Measurements from ENCODE around the gene CFAP61.
"Not testable (repeated sequence)": the region's sequence is repeated elsewhere in the genome, so short reads cannot be mapped to it uniquely, and the experiment has no call there.

Gene CFAP61

DNA sequence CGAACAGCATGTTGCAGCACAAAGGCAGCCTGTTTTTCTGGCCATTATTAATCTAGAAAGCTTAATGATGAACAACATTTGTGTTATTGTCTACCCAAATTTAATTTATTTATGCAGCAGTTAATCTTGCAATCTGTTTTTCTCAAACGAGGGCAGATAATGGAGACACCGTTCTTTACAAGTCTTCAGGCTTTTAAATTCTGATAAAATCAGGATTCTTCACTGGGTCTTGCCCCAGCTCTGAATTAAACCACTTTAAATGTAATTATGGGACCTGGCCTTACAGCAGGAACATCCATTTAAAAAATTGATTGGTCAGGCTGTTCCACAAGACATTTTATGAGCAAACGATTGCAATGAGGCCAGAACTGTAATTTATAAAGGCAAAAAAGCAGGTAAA is 289.0 kb downstream of the CFAP61 start:
- no peak for DNase-seq

DNA sequence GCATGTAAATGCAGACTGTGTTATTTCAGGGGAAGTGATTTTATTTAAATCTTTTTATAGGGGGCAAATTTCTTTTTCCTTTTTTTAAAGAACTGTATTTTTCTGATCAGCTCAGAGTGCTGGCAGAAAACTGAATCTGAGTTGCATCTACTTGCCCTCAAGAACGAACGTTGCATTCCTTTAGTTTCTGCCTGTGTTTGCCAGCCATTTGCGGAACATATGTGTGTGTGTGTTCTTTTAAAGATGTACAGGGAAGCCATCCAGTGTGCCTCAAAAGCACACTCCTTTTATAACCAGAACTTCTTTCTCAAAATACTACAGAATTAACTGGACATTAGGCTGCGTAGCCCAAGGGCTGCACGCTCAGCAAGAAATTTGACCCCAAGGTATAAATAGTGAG is 289.7 kb downstream of the CFAP61 start:
- DNase-seq, result no peak

DNA sequence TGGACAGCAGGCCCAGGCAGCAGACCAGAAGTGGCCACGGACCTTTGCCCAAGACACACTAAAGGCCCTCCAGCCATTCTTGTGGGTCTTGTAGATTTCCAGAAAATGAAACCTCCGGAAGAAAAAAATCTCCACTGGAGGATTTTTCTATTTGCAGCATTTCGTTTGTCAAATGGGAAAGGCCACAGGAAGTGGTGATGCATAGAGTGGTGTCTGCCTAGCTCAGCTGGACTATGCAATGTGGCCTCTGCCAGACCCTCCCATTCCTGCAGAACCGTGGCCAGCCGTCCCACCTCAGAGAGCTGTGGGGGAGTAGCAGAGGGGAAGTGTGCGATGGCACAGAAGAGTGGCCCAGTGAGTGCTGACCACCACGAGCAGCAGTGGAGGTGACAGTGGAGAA is 291.6 kb downstream of the CFAP61 start:
- no peak for DNase-seq

DNA sequence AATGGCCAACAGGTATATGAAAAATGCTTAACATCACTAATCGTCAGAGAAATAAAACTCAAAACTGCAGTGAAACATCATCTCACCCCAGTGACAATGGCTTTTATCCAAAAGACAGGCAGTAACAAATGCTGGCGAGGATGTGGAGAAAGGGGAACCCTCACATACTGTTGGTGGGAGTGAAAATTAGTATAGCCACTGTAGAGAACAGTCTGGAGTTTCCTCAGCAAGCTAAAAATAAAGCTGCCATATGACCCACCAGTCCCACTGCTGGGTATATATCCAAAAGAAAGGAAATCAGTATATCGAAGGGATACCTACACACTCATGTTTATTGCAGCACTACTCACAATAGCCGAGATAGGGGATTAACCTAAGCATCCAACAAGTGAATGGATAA is 292.1 kb downstream of the CFAP61 start:
- DNase-seq, result no peak

DNA sequence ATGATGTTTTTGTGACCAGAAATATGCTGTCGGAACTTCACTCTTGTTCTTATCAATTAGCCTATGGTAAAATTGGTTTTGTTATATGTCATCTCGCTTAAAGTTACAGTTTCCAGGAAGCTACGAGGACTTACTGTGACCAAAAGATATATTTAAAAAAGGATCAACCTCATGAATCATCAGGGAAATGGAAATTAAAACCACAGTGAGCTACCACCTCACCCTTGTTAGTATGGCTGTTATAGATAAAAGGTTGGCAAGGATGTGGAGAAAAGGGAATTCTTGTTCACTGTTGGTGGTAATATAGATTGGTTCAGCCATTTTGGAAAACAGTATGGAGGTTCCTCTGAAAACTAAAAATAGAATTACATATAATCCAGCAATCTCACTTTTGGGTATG is 301.2 kb downstream of the CFAP61 start:
- no peak for DNase-seq

DNA sequence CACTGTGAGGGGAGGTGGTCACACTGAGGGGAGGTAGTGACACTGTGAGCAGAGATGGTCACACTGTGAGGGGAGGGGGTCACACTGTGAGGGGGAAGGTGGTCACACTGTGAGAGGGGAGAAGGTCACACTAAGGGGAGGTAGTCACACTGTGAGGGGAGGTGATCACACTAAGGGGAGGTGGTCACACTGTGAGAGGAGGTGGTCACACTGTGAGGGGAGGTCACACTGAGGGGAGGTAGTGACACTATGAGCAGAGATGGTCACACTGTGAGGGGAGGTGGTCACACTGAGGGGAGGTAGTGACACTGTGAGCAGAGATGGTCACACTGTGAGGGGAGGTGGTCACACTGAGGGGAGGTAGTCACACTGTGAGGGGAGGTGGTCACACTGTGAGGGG is 303.2 kb downstream of the CFAP61 start:
- not testable (repeated sequence) for DNase-seq

DNA sequence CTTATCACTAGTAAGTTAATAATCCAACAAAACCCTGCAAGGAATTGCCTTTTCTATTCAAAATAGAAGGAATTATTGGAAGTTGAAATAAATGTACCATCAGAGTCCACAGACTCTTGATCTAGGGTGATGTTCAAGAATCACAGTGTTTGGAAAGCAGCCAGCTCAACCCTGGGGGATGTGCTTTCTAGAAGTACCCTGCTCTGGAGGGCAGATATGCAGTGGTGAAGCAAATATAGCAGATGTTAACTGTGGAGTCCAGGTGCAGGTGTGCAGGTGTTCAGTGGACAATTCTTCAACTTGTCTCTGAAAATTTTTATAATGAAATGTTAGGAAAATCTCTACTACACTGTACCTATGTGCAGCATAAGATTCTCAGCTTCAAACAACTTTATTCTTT is 306.5 kb downstream of the CFAP61 start:
- no peak for DNase-seq

DNA sequence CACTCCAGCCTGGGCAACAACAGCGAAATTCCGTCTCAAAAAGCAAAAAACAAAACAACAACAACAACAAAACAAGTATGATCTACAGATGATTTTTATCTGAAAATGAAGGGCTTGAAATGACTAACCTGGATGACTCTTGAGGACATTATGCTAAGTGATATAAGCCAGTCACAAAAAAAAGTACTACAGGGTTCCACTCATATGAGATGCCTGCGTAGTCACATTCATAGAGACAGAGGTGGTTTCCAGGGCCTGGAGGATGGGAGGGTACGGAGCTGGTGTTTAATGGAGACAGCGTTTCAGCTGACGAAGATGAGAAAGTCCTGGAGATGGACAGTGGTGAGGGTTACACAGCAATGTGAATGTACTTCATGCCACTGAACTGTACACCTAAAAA is 307.3 kb downstream of the CFAP61 start:
- no peak for DNase-seq

DNA sequence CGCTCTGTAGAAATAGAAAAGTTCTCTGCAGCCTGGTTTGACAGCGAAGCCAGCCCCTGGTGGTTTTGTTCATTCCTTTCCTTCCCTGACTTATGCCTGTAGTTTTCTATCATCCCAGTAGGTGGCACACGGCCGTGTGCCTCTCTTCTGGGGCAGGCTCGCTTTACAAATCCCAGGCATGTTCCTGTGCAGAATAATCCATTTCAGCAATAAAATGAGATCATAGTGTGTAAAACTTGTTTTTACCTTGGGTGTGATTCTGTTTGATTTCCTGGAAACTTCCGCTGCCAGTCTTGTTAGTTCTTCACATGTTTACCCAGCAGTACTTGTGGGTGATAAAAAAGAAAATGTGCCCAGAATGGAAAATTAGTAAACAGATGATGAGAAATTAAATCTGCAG is 308.1 kb downstream of the CFAP61 start:
- DNase-seq, result peak; percentile 73

DNA sequence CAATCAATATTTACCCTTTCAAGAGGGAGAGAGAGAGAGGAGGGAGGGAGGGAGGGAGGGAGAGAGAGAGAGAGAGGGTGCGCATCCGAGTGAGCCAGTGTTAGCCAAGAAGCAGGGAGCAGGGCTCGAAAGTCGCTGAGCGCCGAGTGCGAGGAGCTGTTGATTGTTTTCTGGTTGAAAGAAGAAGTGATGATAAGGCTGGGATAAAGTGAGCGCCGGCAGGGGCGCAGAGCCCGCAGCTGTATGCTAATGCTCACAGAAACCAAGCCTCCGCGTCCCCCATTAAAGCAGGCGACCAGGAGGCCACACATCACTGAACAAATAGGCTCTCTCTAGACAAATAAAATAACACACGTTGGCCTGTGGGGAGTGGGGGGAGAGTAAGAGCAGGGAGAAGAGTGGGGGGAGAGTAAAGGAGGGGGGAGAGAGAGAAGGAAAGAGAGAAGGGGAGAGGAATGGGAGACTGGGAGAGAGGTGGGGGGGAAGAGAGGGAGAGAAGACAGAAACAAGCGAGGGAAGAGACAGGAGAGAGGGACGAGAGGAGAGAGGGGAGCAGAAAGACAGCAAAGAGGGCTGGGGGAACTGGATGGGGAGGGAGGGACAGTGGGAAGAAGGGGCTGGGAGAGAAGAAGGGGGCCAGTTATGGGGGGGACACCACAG is 310.6 kb downstream of the CFAP61 start:
- DNase-seq, result peak; percentile 79

DNA sequence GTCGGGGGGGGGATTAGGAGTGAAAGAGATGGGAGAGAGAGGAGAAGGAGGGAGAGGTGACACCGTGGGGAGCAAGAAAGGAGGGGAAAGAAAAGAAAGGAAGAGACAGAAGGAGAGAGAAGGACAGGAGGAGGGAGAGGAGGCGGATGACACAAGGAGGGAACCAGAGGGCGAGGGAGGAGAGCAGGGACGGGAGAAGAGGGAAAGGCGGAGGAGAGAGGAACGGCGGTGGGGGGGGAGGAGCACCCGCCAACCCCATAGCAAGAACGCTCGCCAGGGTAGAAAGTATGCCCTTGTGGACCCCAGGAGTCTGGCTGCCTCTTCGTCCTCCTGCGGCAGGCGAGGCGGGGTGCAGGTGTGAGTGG is 311.1 kb downstream of the CFAP61 start:
- no peak for DNase-seq

DNA sequence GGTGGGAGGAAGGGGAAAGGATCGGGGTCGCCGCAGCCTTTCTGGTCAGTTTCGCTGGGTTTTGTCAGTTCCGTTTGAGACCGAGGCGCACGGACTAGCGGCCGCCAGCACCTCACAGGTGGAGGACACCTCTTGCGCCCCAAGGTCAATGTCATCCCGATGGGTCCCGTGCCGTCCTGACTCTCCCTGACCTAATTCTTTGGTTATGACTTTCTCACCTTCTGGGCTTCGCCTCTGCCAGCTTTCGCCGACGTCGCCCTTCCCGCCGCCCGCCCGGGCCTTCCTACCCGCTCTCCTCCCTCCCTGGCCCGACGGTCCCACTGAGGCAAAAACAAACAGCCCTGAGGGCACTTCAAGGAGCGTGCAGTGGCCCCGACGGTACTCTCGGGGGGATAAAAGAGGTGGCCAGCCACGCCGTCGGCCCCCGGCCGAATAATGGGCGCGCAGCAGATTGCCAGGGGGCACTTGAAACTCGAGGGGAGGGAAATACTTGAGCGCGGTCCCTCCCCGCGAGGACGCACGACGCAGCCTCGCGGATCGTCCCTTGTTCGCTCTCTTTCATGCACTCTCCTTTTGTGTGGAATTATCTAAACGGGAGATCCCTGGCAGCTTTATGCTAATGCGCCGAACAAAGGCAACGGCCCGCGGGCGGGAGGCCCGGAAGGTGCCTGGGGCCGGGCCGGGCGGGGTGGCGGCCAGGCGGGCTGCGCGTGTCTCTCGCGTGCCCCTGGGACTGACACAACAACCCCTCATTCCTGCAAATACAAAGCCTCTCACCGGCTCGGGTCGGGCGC is 311.7 kb downstream of the CFAP61 start:
- no peak for DNase-seq

DNA sequence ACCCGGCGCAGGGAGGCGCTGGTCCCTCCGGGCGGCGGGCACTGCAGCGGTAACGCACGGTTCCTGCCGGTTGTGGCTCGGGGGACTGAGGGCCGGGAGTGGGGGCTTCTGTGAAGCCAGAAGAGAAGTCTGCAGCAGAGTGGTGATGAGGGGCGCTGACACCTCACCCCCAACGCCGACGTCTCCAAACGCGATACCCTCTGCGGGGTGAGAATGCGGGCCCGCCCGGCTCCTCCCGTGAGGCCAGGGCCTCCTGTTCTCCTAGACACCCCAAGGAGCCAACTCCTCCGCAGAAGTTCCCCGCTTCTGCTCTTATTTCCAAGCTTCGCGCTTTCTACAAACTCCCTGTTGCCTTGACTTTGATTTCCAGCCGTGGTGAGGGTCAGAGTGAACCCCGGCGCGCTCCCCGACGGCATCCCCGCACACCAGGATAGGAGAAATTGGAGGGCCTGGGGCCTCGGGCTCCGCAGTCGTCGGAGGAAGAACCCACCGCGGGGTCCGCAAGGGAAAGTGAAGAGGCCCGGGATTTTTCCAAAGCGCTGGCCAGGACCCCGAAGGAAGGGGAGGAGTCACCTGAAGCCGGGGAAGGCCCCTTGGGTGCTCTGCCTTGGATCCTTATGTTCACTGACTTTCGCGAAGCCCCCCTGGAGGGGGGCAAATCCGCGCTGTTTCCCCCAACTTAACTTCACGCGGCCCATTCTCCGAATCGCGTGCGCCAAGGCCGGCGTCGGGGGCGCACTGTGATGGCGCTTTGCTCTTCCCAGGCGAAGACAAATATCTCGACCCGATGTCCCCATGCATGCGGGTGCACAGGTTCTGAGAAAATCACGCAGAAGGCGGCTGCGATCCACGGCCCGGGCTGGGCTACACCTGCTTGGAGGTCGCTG is 312.5 kb downstream of the CFAP61 start:
- no peak for DNase-seq

DNA sequence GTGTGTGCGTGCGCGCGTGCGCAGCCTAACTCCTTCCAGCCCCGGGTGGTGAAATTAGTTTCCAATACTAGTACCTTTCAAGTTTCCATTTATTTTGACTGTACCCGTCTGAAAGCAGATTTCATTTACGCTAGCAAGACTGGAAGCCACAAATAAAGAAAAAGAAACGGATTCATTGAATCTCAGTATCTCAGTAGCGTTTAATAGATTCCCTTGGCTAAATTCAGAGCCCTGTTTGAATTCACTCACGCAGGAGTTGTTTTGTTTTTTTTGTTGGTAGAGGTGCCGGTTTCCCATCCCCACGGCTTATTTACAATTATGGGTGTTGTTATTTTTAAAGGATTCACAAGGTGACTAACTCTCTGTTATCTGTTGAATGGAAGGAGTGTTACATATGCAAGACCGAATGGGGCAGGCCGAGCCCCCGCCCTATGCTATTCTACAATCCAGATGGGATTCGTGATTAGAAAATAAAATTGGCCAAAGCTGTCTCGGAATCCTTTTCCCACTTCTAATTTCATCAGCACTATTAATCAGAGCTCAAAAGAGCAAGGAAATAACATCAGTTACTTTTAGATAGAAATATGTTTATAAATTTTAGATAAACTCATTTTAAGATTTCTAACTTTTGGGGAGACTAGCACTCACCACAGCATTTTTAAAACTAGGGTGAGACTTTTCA is 313.3 kb downstream of the CFAP61 start:
- no peak for DNase-seq

DNA sequence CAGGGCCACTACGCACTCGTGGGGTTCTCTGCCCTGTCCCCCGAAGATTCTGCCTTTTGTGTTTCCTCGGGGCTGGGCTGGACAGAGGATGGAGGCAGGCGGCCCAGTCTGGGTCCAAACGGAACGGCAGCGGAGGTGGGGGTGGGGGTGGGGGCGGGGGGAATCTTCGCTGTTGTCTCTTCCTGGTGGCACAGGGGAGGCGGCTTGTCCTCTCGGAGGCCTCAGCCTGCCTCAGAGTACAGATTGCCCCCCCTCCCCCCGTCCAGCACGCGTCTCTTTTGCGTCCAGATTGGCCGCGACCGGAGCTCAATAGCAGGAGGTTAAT is 314.2 kb downstream of the CFAP61 start:
- no peak for DNase-seq

DNA sequence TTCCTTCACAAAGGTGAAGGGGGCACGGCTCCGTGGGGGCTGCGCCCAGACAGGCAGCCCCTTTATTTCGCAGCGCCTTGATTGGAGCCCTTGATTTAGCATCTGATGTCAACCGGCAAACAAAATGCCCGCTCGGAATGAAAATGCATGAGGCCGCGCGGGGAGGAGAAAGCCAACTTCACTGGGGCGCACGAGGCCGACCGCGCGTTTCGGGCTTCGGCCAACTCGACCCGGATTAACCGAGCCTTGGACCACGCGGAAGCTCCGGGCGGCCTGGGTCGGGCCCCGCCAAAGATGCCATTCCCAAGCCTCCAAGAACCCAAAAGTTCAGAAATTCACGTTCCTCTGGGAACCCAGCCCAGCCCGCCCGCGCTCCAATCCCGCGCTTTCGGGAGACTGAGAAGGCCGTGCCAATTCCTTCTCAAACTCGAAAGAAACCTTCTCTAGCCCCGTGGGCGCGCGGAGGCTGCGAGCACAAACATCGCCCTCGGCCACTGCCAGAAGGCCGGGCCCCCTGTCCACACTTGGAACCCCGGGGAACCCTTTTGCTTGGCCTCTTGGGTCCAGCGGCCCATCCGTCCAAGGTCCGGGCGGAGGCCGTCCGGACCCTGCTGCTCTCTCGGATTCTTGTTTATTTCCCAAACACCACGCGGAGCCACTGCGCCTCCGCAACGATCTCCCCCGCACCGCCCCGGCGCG is 314.7 kb downstream of the CFAP61 start:
- peak; percentile 45 for DNase-seq

DNA sequence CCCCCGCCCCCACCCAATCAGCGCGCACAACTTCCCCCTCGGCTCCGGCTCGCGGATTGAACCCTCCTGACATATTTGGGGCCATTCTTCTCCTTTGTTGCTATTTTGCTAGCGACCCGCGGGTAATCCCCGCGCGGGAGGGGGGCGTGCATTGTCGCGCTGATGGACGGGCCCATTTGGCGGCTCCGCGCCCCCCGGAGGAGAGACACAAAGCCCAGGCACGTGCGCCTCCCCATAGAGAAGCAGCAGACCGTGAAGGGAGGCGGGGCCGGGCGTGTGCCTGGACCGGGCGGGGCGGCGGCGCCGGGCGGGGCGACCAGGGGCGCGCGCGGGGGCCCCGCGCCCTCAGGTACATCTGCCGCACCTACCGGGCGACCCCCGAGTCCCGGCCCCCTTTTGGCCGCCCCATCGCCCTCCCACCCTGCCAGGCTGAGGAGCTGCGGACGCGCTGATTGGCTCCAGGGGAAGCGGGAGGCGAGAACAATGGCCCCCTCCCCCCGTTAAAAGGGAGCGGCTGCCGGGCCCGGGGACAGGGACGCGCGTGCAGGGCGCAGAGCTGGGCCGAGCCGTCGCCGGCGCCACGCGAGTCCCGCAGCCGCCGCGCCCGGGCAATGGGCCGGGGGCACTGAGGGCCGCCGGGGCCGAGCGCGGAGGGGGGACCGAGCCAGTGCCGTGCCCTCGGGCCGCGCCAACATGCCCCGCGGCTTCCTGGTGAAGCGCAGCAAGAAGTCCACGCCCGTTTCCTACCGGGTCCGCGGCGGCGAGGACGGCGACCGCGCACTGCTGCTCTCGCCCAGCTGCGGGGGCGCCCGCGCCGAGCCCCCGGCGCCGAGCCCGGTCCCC is 315.5 kb downstream of the CFAP61 start, which contains the start of gene INSM1:
INSM1 (plus strand) TSS at position 530 of the 843 bp plus-strand sequence; CDS start at position 694, 164 bp downstream.
- peak; percentile 84 for DNase-seq

DNA sequence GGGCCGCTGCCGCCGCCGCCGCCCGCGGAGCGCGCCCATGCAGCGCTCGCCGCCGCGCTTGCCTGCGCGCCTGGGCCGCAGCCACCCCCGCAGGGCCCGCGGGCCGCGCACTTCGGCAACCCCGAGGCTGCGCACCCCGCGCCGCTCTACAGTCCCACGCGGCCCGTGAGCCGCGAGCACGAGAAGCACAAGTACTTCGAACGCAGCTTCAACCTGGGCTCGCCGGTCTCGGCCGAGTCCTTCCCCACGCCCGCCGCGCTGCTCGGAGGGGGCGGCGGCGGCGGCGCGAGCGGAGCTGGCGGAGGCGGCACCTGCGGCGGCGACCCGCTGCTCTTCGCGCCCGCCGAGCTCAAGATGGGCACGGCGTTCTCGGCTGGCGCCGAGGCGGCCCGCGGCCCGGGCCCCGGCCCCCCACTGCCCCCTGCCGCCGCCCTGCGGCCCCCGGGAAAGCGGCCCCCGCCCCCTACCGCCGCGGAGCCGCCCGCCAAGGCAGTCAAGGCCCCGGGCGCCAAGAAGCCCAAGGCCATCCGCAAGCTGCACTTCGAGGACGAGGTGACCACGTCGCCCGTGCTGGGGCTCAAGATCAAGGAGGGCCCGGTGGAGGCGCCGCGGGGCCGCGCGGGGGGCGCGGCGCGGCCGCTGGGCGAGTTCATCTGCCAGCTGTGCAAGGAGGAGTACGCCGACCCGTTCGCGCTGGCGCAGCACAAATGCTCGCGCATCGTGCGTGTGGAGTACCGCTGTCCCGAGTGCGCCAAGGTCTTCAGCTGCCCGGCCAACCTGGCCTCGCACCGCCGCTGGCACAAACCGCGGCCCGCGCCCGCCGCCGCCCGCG is 316.3 kb downstream of the CFAP61 start:
- no peak for DNase-seq

DNA sequence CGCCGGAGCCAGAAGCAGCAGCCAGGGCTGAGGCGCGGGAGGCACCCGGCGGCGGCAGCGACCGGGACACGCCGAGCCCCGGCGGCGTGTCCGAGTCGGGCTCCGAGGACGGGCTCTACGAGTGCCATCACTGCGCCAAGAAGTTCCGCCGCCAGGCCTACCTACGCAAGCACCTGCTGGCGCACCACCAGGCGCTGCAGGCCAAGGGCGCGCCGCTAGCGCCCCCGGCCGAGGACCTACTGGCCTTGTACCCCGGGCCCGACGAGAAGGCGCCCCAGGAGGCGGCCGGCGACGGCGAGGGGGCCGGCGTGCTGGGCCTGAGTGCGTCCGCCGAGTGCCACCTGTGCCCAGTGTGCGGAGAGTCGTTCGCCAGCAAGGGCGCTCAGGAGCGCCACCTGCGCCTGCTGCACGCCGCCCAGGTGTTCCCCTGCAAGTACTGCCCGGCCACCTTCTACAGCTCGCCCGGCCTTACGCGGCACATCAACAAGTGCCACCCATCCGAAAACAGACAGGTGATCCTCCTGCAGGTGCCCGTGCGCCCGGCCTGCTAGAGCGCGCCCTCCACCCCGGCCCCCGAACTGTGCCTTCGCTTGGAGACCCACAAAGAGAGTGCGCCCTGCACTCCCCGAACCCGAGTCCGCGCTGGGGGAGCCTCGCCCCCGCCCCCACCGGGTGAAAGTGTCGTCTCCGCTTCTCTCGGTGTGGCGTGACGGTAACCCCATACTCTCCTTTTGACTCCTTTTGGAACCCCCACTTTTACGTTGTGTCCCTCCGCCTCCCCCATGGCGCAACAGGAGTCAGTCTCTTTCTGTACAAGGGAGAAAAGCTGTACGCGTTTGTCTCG is 317.1 kb downstream of the CFAP61 start:
- DNase-seq, result no peak

All from NCI-H1694 treated with DMSO at 0.1 percent for 48 hours (cell line).